Measurements from ENCODE around the gene TSHZ2.

- TF ChIP-seq TCF12 (IDR thresholded peaks at IDR 0.05; ENCODE audit: low read depth) (no peak), YY1 (IDR thresholded peaks at IDR 0.05; ENCODE audit: low read depth) (no peak), RAD21 (IDR thresholded peaks at IDR 0.05; ENCODE audit: low read depth) (no peak), CREB1 (IDR thresholded peaks at IDR 0.05; ENCODE audit: low read depth) (no peak), TAF1 (IDR thresholded peaks at IDR 0.05; ENCODE audit: low read depth) (no peak), NFIC (IDR thresholded peaks at IDR 0.05) (no peak)
Observed at GRCh38 chr20:53359425-53359824, 387.3 kb downstream of the TSHZ2 start.

Measured in Ishikawa (cell line).